SU-DHL-6 (cell line): ENCODE data around the gene HBE1.

Source experiments
- CTCF ChIP-seq: fragments of 200-600 bp; sonication (generic); IDR thresholded peaks from one replicate; pipeline ENCODE4 v1.5.1; 2017; ENCODE audit warnings: antibody characterized with exemption, mild to moderate bottlenecking, low read length, moderate library complexity; ENCODE audit not compliant: insufficient read depth, poor library complexity, severe bottlenecking
- EZH2phosphoT487 ChIP-seq: fragments of 200-600 bp; sonication (generic), shearing (Covaris generic); conservative IDR thresholded peaks from 2 replicates; pipeline ENCODE4 v1.6.1; 2018; ENCODE audit warnings: mild to moderate bottlenecking, antibody characterized with exemption, low read length, moderate library complexity, mixed read lengths

- no peak for TF ChIP-seq CTCF
- no peak for TF ChIP-seq EZH2phosphoT487
Measured at GRCh38 chr11:5284637-5285036, 14.9 kb upstream of the HBE1 start.
